ENCODE results near the gene EIF4G1. TPM values are rescaled to one million over a fixed set of nuclear protein-coding genes. Genes with fewer than 3 reads are reported as not detected.

The EIF4G1 gene
- total RNA-seq, 4 donors from 2014 or later: 158 to 318 (median 213) TPM

DNA sequence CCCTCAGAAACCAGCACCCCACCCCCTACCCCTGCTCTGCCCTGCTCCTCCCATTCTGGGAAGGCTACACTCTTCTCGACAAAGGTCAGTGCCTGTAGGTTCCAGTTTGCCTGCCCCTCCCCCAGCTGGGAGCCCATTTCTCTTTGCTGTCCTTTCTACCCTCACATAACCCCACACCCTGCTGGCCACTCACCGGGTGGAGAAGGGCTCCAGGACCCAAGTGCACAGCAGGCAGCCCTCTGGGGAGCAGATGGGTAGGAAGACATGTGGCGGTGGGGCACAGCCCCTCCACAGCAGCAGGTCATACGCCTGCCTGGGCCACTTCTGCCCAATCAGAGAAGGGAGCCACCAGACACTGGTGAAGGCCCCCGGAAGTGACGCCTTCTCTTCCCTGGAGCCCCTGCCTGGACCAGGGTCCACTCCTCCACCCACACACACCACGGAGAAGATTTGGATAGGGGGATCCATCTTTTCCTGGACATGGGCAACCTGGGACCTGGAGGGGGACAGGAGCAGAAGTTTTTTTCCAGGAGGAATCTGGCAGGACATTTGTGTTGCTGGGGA, 63.6 kb downstream of the EIF4G1 start, which contains the start of gene THPO:
THPO (minus strand) TSS at position 326 of the 564 bp plus-strand sequence. CDS start 1,948 bp downstream, outside the sequence.
- TF ChIP-seq, protein P1, sequence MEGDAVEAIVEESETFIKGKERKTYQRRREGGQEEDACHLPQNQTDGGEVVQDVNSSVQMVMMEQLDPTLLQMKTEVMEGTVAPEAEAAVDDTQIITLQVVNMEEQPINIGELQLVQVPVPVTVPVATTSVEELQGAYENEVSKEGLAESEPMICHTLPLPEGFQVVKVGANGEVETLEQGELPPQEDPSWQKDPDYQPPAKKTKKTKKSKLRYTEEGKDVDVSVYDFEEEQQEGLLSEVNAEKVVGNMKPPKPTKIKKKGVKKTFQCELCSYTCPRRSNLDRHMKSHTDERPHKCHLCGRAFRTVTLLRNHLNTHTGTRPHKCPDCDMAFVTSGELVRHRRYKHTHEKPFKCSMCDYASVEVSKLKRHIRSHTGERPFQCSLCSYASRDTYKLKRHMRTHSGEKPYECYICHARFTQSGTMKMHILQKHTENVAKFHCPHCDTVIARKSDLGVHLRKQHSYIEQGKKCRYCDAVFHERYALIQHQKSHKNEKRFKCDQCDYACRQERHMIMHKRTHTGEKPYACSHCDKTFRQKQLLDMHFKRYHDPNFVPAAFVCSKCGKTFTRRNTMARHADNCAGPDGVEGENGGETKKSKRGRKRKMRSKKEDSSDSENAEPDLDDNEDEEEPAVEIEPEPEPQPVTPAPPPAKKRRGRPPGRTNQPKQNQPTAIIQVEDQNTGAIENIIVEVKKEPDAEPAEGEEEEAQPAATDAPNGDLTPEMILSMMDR (IDR thresholded peaks at IDR 0.05; ENCODE audit: low read depth): no peak

DNA sequence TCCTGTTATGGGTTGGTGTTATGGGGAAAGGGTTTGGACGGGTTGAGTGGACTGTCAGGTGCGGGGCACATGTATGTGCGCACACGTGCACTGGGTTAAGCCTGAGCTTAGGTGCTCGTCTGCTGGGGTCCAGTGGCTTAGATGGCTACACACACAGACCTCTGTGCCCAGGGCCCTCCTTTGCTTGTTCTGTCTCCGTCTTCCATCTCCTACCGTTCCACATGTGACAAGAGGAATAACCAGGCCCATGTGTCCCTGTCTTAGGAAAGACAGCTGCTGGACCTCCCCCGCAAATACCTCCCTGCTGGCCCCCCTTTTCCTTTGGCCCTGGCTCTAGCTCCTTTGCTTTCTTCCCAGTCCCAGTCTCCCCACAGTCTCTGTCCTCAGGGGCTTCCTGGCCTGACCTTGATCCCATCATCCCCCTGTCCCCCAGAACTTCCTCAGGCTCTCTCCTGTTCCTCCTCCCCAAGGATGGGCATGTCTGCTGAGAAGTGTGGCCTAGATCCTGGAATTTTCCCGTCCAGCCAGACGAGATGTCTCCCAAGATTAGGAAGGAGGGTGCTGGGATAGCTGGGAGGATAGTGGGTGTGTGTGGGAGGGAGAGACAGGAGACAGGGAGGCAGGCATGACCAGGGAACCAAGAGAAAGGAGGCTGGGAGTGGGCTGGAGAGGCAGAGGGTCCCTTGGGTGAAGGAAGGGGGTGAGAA, 64.4 kb downstream of the EIF4G1 start:
- TF ChIP-seq, protein P1 (IDR thresholded peaks at IDR 0.05; ENCODE audit: low read depth): no peak

DNA sequence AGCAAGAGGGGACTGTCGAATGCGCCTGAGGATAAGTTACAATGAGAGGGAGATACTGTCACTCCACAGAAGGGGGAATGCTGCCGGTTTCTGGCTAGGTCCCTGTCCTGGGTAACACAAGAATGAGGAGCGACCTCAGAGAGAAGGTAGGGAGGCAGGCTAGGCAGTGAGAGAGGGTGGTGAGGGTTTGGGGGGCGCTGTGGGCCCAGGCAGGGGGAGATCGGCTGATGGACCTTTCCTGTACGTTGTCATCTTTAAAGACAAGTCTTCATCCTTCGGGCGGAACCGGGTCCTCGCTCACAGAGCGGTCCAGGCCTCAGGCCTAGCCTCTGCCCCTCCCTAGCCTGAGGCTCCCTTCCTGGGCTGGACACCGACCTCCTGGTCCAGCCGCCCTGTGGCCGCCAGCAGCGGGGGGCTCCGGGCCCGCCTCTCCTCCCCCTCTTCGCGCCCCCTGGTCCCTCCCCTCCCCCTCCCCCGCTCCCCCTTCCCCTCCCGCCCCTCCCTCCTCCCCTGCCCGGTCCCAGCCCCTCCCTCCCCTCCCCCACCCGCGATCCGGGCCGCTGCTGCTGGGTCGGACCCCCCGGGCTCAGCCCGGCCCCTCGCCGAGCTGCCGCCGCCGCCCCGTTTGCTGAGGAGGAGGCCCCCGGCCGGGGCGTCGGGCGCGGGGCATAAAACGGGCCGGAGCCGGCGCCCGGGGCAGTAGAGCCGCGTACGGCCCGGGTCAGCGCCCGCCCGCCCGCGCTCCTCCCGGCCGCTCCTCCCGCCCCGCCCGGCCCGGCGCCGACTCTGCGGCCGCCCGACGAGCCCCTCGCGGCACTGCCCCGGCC, 65.2 kb downstream of the EIF4G1 start, which contains the start of gene CHRD:
CHRD (plus strand) TSS at position 697 of the 827 bp plus-strand sequence. CDS start 265 bp downstream, outside the sequence.
- TF ChIP-seq, protein P1 (IDR thresholded peaks at IDR 0.05; ENCODE audit: low read depth): no peak

DNA sequence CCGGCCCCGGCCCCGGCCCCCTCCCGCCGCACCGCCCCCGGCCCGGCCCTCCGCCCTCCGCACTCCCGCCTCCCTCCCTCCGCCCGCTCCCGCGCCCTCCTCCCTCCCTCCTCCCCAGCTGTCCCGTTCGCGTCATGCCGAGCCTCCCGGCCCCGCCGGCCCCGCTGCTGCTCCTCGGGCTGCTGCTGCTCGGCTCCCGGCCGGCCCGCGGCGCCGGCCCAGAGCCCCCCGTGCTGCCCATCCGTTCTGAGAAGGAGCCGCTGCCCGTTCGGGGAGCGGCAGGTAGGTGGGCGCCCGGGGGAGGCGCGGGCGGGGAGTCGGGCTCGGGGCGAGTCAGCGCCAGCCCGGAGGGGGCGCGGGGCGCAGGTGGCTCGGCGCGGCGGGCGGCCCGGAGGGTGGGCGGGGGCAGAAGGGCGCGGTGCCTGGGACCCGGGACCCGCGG, 65.8 kb downstream of the EIF4G1 start:
- TF ChIP-seq, protein P1 (IDR thresholded peaks at IDR 0.05; ENCODE audit: low read depth): no peak

DNA sequence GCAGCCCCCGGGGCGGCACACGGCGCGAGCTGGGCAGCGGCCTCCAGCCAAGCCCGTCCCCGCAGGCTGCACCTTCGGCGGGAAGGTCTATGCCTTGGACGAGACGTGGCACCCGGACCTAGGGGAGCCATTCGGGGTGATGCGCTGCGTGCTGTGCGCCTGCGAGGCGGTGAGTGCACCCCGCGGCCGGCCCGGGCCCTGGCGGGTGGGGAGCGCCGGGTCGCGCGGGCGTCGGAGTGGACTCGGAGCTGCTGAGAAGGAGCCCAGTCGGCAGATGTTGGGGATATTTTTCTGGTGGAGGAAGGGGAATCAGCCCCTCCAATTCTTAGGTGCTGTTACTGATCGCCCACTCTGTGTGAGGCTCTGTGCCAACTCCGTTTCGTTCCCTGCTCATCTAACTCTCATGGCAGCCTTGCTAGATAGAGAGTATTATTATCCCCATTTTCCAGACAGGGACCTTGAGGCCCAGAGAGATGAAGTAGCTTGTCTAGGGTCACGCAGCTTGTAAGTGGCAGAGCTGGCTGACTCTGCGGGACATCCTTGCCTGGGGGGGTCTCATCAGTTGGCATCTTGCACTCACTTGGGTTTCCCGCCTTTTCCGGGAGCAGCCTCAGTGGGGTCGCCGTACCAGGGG, 66.3 kb downstream of the EIF4G1 start:
- TF ChIP-seq, protein P1 (IDR thresholded peaks at IDR 0.05; ENCODE audit: low read depth): no peak

DNA sequence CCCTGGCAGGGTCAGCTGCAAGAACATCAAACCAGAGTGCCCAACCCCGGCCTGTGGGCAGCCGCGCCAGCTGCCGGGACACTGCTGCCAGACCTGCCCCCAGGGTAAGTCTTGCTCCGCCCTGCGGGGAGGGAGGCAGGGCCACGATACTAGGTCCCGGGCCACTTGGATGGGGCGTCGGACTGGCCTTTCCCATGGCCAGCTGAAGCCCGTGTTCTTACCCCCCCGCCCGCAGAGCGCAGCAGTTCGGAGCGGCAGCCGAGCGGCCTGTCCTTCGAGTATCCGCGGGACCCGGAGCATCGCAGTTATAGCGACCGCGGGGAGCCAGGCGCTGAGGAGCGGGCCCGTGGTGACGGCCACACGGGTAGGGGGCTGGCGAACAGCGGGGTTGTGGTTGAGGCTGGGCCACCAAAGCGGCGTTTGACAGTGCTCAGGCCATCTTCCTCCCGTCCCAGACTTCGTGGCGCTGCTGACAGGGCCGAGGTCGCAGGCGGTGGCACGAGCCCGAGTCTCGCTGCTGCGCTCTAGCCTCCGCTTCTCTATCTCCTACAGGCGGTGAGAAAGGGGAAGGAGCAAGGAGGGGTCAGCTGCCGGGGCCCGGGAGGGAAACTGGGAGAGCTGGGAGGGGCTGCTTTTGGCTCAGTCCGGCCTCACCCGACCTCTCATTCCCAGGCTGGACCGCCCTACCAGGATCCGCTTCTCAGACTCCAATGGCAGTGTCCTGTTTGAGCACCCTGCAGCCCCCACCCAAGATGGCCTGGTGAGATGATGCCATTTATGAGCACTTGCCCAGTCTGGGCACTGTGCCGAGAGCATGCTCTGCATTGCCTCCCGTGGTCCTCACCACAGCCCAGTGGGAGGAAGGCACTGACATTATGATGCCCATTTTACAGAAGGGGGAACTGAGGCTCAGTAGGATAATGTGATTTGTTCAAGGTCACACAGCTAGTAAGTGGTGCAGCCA, 67.1 kb downstream of the EIF4G1 start:
- TF ChIP-seq, protein P1 (IDR thresholded peaks at IDR 0.05; ENCODE audit: low read depth): no peak

Measured in subcutaneous adipose tissue (tissue), 4 donors.